A204.1 (cell line): ENCODE data around the gene NBEA.
"Not testable (repeated sequence)": the region's sequence is repeated elsewhere in the genome, so short reads cannot be mapped to it uniquely, and the experiment has no call there.

Source experiments
- FAIRE-seq: peaks from 2 replicates; lab custom pipeline; 2012; peaks lifted over from hg19 to GRCh38; lab: Jason Lieb, UNC

NBEA gene

GRCh38 chr13:35672611-35673010 lies 730.5 kb downstream of the NBEA start:
- no peak for FAIRE-seq

- no peak for FAIRE-seq
Observed at GRCh38 chr13:35675651-35676050, 733.6 kb downstream of the NBEA start.

DNA sequence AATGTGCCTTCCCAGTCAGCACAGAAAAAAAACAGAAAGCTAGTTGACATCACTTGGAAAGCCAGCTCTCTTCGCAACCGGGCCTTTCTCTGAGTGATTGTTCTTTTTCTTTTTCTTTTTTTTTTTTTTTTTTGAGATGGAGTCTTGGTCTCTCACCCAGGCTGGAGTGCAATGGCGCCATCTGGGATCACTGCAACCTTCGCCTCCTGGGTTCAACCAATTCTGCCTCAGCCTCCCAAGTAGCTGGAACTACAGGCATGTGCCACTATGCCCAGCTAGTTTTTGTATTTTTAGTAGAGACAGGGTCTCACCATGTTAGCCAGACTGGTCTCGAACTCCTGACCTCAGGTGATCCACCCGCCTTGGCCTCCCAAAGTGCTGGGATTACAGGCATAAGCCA lies 735.8 kb downstream of the NBEA start:
- not testable (repeated sequence) for FAIRE-seq

GRCh38 chr13:35681685-35682084 lies 739.6 kb downstream of the NBEA start:
- no peak for FAIRE-seq

GRCh38 chr13:35684432-35684831 lies 742.4 kb downstream of the NBEA start:
- no peak for FAIRE-seq

- FAIRE-seq, result no peak
Observed at GRCh38 chr13:35687336-35687735, 745.3 kb downstream of the NBEA start.

DNA sequence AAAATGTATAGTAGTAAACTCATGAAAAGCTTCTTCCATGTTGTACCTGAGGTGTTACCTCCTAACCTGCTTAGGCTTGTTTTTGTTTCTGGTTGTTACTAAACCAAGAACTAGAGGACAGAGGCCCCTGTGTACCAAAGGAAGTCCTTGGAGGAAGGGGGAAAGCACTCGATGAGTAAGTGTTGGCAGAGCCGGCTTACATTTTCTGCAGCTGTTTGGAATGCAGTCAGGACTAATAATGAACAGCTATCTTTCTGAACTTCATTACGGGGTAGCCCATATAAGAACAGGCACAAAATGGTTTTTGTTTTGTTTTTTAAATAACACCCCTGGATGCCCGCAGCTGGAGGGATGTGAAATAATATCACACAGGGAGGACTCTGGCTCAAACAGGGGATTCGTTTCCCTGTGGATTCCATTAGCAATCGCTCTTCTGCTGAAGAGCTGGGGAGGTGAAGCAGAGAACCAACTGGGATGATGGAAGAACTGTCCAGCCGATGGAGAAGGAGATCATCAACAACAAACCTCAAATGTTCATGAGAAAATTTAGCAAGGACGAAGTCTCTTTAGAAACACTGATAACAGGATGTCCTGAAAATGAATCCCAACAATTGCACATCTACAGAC lies 748.6 kb downstream of the NBEA start:
- FAIRE-seq, result no peak

- FAIRE-seq, result no peak
Observed at GRCh38 chr13:35693134-35693784, 751.2 kb downstream of the NBEA start.

DNA sequence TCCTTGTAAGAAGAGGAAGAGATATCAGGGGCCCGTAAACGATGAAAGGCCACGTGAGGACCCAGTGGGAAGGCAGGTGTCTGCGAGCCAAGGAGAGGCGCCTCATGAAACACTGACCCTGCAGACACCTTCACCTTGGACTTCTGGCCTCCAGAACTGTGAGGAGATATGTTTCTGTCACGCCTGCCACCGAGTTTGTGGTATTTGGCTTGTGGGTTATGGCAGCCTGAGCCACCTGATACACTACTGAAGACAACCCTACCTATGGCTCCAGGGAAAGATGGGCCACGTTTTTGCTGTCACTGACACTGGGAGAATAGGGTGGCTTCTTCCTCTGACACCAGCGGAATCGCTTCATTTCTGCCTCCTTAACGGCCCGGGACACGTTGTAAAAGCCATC lies 752.0 kb downstream of the NBEA start:
- no peak for FAIRE-seq

DNA sequence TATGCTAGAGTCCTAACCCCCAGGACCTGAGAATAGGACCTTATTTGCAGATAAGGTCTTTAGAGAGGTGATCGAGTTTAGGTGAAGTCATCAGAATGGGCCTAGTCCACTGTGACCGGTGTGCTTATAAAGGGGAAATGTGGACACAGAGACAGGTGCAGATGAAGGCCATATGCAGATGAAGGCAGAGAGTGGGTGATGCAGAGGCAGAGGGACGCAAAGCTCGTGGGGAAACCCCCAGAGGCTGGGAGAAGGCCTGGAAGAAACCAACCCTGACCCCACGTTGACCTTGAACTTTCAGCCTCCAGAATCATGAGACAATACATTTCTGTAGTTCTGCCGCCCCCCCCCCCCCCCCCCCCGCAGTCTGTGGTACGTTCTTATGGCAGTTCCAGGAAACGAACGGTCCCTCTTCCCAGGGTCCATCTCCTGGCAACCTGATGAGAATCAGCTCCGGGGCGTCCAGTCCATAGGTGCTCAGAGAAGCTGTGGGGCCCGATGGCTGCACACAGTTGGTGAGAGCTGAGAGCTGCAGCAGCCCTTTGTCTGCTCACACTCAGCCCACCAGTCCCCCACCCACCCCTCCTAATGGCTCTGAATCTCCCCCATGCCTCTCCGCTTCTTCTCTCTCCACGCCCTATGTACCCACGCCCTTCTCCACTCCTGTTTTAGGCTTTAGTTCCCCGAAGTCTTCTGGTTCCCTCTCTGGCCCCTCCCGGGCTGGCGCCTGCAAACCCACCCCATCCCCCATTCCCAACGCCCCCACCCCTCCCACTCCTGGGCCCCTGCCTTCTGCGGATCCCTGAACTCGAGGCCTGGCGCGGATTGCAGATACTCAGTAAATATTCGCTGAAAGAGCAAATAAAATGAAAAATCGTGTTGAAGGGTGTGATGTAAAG lies 752.7 kb downstream of the NBEA start:
- FAIRE-seq, result no peak

- FAIRE-seq, result no peak
Observed at GRCh38 chr13:35695448-35695770, 753.3 kb downstream of the NBEA start.

GRCh38 chr13:35697186-35697730 lies 755.2 kb downstream of the NBEA start:
- no peak for FAIRE-seq

GRCh38 chr13:35698911-35699576 lies 757.0 kb downstream of the NBEA start:
- FAIRE-seq, result no peak

DNA sequence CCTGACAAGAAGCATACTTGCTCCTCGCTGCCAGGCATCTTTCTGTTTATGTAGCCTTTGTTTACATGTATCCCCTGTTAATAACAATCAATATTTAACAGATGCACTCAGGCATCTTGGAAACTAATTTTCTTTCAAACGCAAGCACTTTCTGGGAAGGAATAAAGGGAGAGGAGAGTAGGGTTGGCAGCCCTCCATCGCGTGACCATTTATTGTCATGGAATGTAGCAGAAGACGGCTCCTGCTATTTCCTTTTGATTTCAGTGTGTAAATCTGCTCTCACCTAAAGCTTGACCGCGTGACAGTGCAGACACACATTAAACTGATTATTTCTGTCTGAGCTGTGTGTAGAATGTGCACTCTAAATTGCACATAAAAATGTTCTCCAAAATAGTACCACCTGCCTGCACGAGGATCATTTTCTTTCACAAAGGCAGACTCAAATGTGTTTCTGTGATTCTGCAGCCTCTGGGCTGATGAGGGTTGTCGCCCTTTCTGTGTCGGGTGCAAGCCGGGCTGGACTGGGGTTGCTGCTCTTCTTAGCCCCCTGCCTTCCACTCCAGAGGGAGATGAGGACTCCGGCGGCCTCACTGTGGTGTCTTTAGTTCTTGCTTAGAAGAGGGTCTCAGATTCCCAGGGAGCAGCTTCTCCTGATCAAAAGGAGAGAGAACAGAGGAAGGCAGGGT lies 757.9 kb downstream of the NBEA start:
- no peak for FAIRE-seq

- no peak for FAIRE-seq
Observed at GRCh38 chr13:35700671-35701070, 758.6 kb downstream of the NBEA start.

DNA sequence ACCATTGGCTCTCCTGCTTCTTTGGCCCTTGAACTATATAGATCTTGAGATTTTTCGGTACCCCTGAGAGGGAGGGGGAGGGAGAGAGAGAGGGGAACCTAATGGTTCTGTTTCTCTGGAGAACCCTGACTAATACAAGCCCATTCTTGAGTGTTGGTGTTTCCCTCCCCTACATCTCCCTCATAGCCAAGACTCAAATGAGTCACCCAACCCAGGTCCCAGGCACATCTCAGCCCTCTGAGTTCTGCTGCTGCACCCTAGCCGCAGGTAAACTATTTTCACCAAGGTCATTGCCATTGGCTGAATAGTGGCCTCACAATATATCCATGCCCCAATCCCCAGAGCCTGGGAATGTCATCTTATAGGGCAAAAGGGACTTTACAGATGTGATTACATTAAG lies 760.2 kb downstream of the NBEA start:
- FAIRE-seq, result no peak

GRCh38 chr13:35703061-35703460 lies 761.0 kb downstream of the NBEA start:
- FAIRE-seq, result no peak

DNA sequence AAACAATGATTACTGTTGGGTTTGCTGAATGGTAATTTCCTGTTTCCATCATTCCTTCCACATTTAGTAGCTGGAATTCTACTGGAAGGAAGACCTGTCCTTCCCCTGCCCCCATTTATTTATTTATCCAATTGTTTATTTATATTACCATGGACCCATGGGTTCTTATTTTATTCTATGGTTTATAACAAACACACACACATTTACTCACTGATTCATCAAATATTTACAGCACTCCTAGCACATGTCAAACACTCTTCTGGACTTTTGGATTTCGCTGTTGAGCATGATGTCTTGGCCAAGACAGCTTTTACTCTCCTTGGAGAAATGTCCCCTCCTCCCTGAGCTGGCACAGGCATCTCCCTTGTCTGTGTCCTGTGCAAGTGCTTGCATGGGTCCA lies 762.3 kb downstream of the NBEA start:
- FAIRE-seq, result no peak

GRCh38 chr13:35706281-35706680 lies 764.2 kb downstream of the NBEA start:
- no peak for FAIRE-seq

DNA sequence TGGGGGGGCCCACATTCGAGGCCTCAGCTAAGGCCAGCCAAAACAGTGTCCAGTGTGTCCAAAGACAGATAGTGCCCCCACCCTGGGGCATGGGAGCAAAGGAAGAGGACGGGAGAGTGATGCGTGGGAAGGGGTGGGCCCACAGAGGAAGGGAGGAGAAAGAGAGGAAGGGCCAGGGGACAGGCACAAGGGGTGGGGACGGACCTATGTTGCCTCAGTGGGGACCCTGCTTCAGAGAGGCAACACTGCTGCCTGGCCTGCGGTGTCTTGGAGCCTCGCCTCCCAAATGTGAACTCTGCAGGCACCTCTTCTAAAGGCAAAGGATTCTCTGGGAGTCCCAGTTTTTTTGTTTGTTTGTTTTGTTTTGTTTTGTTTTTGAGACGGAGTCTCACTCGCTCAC lies 764.7 kb downstream of the NBEA start:
- FAIRE-seq, result no peak

- no peak for FAIRE-seq
Observed at GRCh38 chr13:35711909-35712308, 769.8 kb downstream of the NBEA start.
